DMS 273 treated with DMSO at 0.1 percent for 48 hours (cell line): ENCODE results near the gene PPIP5K2.
"Not testable (repeated sequence)": the region's sequence is repeated elsewhere in the genome, so short reads cannot be mapped to it uniquely, and the experiment has no call there.

Experiments used
- DNase-seq: peaks from one replicate; lab custom pipeline; 2025; lab: John Stamatoyannopoulos, UW

The PPIP5K2 gene

DNA sequence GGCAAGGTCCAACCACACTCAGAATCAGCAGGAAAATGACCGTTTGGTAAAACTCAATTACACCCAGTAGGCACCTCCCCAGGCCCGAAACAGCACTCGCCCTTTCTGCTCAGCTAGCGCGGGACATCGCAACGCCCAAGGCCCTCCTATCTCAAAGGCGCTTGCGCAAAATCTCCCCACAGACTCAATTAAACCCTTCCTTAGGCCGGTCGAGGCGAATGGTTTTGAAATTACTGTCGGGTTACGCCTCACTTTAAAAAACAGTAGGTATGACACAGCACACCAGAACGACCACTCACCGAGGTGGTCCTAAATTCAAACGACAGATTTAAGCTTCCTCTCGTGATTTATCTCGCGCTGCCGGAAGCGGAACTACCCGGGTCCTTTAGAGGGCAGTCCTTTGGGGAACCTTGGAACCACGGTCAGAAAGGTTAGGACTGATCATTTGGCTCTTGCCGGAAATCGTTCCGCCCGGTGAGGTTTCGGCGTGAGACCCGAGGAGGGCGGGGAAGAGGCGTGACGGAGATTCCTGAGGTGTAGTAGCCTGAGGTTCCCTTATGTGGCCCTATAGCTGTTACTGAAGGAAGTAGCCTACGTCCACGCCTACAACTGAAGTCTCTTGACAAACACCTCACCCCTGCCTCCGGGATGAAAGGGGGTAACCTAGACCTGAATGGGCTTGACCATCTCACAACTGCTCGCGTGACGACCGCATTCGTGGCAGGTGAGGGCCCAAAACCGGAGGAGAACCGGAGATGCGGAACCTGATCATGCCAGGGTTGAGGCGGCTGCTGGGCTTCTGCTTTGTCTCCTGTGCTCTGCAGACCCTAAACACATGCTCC lies at the start of gene PPIP5K2, which contains the start of gene GIN1:
TSS of gene PPIP5K2 (plus strand) at position 537 of the 842 bp plus-strand sequence. CDS start 9,289 bp downstream, outside the sequence.
TSS of gene GIN1 (minus strand) at position 374 of the 842 bp plus-strand sequence. CDS start 11,431 bp downstream, outside the sequence.
- DNase-seq: peak; percentile 97

DNA sequence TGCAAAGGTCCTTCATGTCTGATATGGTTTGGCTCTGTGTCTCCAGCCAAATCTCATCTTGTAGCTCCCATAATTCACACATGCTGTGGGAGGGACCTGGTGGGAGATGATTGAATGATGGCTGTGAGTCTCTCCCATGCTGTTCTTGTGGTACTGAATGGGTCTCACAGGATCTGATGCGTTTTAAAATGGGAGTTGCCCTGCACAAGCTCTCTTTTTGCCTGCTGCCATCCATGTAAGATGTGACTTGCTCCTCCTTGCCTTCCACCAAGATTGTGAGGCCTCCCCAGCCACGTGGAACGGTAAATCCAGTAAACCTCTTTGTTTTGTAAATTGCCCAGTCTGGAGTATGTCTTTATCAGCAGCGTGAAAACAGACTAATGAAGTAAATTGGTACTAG lies 46.6 kb upstream of the PPIP5K2 start:
- not testable (repeated sequence) for DNase-seq

DNA sequence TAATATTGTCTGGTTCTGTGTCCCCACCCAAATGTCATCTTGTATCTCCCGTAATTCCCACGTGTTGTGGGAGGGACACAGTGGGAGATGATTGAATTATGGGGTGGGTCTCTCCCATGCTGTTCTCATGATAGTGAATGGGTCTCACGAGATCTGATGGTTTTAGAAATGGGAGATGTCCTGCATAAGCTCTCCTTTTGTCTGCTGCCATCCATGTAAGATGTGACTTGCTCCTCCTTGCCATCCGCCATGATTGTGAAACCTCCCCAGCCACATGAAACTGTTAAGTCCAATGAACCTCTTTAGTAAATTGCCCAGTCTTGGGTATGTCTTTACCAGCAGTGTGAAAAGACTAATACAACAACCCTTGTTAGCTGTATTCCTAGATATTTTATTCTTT lies 44.7 kb upstream of the PPIP5K2 start:
- DNase-seq: no peak

DNA sequence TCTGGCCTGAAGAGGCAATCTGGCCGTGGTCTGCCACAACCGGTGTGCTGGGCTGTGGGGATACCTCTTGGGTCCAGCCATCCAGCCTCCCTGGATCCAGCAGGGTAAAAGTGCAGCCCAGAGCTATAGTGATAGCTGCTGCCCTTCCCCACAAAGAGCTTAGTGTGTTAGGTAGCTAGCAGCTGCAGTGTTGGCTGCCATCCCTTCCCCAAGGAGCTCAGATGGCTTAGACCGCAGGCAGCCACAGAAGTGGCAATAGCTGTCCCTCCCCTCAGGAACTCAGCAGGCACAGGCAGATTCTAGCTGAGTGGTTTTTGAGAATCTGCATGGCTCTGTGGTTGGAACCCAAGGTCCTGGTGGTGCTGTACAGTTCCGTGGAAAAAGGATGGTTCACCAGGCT lies 40.3 kb upstream of the PPIP5K2 start:
- DNase-seq: no peak

DNA sequence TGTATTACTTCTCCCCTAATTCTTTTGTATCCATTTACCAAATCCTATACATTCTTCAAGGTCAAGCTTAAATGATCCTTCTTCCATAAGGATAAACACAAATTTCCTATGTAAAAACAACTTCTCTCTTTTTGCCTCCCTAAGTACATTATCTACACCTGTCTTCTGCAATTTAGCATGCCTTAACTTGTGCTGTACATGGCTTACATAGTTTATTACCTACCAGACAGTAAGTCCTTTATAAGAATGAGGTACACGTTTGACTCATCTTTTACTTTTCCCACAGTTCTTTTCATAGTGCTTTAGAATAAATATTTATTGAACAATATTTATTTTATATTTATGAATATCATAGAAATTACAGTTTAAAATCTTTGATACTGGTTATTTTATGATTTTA lies 33.6 kb upstream of the PPIP5K2 start:
- no peak for DNase-seq

DNA sequence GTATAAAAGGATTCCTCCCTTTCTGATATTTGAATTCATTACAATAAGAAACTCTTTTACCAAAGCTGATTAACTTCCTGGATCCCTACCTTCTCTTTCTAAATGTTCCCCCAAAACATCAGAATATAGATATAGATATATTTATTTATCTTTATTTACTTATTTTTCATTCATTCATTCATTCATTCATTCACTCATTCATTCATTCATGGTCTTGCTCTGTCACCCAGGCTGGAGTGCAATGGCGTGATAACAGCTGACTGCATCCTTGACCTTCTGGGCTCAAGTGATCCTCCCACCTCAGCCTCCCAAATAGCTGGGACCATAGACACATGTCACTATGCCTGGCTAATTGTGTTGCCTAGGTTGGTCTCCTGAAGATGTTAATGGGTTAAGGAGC lies 30.8 kb upstream of the PPIP5K2 start:
- no peak for DNase-seq

DNA sequence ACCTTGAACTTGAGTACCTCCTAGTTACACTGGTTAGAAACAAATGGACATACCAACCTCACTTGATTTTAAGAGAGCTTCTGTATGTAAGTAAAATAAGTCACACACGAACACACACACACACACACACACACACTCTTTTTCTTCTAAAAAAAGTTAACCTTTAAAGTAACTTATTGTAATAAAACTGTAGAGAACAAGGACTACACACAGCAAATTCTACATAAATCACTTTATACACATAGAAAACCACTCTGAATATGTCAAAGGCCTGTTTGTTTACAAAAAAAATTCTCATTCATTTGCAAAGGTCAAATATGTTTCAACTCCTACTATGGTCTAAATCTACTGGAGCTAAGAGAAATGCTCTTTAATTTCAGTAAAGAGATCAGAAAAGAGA lies 29.3 kb upstream of the PPIP5K2 start:
- DNase-seq: no peak

DNA sequence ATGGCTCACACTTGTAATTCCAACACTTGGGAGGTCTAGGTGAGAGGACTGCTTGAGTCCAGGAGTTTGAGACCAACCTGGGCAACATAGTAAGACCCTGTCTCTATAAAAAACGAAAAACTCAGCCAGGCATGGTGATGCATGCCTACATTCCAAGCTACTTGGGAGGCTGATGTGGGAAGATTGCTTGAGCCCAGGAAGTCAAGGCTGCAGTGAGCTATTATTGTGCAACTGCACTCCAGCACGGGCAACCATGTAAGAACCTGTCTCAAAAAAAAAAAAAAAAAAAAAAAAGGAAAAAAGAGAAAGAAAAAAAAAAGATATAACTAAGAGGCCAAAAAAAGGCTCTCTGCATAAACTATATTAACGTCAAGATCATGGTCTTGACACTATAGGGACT lies 27.4 kb upstream of the PPIP5K2 start:
- DNase-seq: no peak

DNA sequence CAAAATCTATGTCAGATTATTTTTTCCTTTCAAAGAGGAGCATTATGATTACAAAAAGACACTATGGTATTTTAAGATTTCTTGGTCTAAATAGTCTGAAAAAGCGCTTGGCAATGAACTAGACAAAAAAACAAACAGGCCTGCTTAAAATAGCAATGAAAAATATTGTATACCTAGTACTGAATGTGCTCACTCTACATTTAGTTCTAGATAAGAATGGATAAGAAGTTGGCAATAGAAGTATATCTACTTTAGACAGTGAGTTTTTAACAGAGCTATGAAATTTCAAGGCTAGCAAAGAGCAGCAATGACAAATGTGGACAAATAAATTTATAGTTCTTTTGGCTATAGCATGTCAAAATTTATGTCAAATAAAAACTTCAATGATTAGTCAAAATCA lies 26.4 kb upstream of the PPIP5K2 start:
- no peak for DNase-seq

DNA sequence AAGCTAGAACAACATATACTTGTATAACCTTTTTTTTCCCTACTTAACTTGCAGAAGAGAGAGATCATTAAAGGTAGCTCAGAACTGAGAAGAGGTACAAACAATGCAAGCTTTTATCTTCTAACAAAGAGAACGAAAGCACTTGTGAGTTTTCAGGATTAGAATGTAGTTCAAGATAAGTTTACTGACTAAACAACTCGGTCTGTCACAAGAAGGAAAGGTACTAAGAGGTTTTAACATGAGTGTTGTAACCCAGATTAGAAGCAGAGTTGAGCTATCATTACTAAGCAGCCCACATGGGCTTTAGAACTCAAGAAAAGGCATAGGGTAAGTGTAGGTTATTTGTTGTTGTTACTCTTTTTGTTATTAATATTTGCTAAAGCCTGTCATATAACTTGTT lies 25.4 kb upstream of the PPIP5K2 start:
- no peak for DNase-seq

DNA sequence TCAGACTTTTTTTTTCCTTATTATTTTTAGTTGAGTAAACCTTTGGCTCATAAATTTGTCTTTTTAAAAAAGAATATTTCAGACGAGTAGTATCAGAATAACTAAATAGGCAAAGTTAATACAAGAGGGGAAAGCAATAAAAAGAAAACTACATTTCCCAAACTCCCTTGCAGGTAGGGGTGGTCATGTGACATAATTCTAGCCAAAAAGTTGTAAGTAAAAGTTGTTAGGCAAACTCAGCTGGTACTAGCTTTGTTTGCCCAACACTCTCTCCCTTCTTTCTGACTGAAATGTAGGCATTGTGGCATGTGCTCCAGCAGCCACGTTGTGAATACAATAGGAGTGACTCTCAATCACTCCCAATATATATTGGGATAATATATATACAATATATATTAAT lies 21.1 kb upstream of the PPIP5K2 start:
- no peak for DNase-seq

DNA sequence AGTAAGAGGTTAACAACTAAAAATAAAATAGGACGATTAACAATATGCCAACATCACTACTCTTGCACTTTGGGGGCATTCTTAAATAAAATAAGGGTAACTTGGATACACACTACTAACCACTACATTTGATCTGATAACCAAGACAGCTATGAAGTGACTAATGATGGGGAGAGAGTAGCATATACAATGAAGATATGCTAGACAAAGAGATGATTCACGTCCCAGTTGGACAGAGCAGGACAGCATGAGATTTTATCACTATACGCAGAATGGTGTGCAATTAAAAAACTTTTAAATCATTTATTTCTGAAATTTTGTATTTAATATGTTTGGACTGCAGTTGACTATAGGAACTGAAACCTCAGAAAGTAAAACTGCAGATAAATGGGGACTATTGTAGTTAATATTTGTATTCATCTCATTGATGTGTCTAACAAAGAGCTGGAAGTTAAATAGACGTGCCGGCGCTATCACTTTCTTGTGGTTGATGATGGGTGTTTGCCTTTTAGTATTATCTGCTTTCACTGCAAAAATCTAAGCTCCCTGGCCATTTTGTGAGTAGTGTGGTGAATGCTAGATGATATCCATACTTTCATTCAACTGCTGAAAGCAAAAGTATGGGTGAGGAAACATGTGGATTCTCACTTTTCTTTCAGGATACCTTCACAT lies 18.9 kb upstream of the PPIP5K2 start:
- no peak for DNase-seq

DNA sequence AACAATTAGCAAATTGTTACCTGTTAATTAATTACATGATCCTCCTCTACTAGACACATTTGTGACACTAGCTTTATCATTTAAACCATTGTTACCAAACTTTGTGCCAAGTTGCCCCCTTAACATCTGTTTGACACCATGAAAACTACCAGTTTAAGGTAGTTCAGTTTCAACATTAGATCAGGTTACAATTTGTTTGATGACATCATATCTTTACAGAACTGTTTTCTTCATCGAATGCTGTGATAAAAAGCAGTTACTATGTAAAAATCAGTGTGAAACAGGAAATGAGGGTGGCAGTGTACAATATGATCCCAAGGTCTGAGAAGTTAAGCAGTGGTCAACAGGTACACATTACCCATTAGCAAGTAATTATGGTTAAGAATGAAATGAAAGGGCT lies 17.9 kb upstream of the PPIP5K2 start:
- no peak for DNase-seq

DNA sequence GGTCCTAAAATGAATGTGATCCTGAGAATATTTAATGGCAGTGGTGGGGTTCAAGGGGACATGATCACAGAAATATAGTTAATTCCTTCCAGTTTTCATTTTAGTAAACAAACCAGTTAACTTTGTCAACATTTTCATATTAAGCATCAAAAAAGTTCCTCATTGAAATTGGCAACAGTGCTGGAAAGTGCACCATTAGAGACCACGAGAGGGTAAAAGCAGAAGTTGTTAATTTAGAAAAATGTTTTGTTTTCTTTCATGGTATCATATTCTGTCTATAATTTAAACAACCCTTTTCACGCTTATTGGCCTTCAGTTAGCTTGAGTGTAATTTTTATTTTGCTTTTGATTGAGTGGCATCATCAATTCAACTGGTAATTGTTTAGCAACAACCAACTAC lies 12.0 kb upstream of the PPIP5K2 start:
- no peak for DNase-seq

DNA sequence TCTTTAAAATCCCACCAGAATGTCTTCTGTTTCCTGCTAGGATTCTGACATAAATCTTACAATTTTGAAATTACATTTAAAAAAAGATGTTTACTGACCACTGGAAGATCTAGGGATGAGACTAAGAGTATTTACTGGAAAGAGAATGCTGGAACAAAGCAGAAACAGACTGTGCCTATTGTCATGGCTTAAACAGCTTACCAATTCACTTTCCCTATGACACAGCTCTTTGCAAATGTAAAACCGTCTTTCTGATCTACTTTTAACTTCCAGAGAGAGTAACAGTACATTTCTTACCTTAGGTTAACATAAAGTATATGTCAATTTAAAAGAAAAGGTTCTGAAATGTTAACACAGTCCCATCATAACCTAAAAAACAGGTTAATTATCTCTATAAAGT lies 10.8 kb upstream of the PPIP5K2 start:
- DNase-seq: no peak

DNA sequence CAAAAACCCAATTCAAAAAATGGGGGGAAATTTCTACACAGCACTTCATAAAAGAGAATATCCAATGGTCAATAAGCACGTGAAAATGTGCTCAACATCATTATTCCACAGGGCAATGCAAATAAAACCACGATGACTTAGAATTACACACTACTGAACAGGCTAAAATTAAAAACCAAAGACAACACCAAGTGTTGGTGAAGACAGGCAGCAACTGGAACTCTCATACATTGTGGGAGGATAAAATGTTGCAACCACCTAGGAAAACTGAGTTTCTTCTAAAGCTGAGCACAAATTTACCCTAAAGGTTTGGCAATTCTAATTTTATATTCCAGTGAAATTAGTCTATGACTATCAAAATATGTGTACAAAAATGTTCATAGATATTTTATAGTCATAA lies 9.7 kb upstream of the PPIP5K2 start:
- DNase-seq: no peak

DNA sequence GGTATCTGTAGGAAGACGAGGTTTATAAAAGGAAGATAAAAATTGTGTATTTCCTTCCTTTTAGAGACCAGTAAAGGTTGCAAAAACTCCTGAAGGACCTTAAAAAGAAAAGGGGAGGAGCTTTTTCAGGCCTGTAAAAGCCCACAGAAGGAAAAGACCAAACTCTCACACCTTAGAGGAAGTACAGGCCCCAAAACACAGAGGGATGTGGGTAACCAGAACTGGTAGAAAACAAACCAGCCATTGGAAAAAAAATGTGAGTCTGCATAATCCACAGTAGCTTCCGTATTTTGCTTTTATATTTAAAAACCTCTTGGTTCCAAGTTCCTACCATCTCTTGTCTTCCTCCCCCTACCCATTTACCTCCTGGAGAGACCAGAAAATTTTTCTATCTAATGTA lies 8.6 kb upstream of the PPIP5K2 start:
- DNase-seq: no peak

DNA sequence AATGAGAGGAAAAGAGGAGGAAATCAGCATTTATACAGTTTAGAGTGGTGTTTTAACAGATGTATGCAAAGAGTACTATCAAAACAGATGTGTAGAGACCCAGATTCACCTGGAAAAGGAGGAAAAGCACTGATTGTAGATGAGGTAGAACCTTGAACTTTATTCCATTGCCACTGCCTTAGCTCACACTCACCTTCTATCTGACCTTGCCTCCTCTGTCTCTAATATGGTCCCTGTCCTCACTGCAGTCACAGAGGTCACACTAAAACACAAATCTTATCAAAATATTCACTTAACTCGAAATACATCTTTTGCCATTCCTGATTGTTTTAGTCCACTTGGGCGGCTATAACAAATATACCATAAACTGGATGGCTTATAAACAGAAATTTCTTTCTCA lies 7.2 kb upstream of the PPIP5K2 start:
- DNase-seq: no peak

DNA sequence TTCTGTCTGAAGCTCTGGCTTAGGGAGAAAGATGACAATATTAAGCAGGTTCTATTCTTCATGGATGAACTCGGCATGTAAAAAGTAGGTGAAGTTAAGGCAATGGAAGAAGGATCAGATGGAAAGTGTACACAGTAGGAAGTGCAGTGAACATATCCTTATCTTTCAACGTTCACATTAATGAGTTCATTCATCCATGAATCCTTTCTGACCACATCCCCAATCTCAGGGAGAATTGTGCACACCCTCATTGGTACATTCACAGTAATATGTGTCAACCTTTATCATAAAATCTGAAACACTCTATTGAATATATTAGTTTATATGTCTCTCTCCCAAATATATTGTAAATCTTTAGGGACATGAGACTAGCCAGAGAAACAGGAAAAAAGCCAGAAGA lies 5.7 kb upstream of the PPIP5K2 start:
- no peak for DNase-seq

DNA sequence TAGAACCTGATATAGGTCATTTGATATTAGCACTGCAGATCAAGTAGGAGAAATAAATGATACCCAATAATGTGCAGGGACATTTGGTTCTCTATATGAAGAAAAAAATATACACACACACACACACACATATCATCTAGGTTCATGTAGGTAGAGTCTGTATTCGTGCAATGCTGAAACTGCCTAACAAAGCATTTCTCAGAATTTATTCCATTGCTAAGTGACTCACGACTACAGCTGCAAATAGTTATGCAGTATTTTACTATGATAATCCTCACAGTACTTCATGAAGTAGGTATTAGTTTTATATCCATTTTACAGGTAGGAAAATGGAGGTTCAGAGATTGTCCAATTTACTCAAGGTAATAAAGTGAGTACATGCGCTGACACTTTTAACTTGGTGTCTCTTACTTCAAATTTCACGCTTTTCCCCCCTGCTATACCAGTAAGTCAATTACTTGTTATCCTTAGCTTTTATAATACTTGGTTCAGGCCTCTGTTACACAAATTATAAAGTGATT lies 2.6 kb upstream of the PPIP5K2 start:
- DNase-seq: no peak

DNA sequence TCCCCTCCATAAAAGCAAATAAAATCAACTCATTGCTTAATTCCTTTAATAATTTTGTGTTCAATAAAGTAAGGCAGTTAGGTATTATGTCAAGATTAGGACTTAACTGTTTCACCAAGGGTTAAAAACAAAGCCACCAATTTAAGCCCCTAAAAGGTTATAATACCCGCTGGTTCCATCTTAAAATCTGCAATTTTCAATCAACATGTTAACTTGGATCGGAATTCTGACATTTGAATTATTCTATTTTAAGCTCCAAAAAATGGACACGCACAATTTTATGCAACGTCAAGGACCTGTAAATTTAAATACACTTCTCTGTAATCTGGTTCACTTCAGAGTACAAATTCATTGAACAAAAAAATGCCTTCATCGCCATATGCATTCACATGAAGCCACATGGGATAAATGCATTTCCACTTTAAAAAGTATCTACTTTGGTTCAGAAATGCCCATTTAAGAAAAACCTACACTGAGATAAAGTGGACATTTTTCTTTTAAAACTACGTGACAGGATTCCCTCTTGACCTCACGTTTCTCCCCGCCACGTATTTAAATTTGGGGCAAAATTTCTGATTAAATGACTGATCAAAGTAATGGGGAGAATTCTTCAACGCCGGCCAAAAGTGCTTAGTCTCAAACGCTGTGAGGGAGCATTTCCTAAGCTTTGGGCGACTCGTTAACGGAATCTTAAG lies 884 bp upstream of the PPIP5K2 start:
- no peak for DNase-seq

DNA sequence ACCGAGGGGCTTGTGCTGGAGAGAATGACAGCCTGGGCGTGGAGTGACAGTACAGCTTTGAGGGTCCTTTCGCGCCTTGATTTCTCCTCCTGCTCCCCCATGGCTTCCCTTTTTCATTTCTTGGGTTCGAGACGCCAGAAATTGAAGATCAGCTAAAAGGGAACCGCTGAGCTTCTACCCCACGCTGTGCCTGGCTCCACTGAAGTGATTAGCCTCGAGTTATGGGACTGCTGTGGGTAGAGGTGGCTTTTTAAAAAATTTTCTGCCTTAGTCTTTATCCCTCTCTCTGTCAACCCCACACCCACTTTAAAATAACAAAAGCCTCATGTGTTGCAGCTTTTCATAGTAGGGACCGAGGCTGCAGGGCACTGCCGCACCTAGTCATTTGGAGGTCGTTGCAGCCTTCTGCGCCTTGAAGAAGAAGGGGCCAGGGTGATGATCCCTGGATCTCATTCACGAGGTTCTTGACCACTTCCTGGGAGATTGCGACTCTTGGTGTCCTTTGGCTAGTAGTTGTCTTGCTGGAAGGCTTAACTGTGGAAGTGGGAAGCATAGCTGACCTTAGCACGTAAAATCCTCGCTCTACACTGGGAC lies 603 bp downstream of the PPIP5K2 start:
- DNase-seq: no peak
